BJ (cell line): Measurements from ENCODE around the gene TMEM63C. TPM values are rescaled to one million over a fixed set of nuclear protein-coding genes. Genes with fewer than 3 reads are reported as not detected.

Experiments used
- CTCF ChIA-PET: fragments of 350-600 bp; formaldehyde crosslinking; extraction: SDS; loops from one replicate; lab custom pipeline; 2021; ENCODE audit warnings: antibody characterized with exemption, inconsistent platforms; lab: Yijun Ruan, JAX
- POLR2A ChIA-PET: fragments of 300-600 bp; sonication (Branson Sonifier 250); formaldehyde crosslinking; extraction: SDS; loops from one replicate; lab custom pipeline; 2021; ENCODE audit warnings: antibody characterized with exemption; lab: Charles Lee
- DNase-seq: peaks from one replicate; pipeline ENCODE4 v3.0.0-alpha.2; 2011; ENCODE audit warnings: low read depth
- H3K27me3 ChIP-seq: 2 replicates; pipeline ENCODE4 v1.6.0; 2011; ENCODE audit warnings: low read length; ENCODE audit not compliant: control insufficient read depth, insufficient read depth
- H3K36me3 ChIP-seq: 2 replicates; pipeline ENCODE4 v1.5.1; 2011; ENCODE audit warnings: low read length; ENCODE audit not compliant: control insufficient read depth, insufficient read depth
- H3K4me3 ChIP-seq: 2 replicates; pipeline ENCODE4 v1.5.1; 2011; ENCODE audit warnings: low read depth, mild to moderate bottlenecking, control low read depth, low read length
- CTCF ChIP-seq: IDR thresholded peaks from 2 replicates; pipeline ENCODE4 v1.5.1; 2011; ENCODE audit warnings: low read depth, mild to moderate bottlenecking, control low read depth, inconsistent platforms, low read length, moderate library complexity; ENCODE audit not compliant: insufficient read depth
- polyA plus RNA-seq: library from polyadenylated mRNA; depleted of rRNA; stranded (reverse); fragments of >200 nt; gene quantifications from 2 replicates; pipeline ENCODE4 v1.2.3, GENCODE V29; 2011

TMEM63C gene
- polyA plus RNA-seq, 1 experiment, result not detected

DNA sequence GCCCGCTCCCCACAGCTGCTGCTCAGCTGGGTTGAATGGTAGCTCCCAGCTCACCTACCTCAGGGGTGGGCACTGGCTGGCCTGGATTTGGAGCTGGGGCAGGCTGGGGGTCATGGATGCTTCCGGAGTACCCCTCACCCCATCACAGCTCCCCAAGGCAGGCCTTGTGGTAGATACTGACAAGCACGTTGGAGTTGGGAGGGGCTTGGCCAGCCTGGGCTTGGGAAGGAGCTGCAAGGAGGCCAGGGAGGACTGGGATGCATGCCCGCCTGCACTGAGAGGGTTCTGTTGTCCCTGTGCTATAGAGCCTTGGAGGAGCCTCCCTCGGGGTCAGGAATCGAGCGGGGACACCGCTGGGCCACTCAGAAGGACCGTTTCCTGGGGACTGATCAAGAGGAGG is 14.2 kb downstream of the TMEM63C start:
- ChIA-PET CTCF (no interaction called here), POLR2A (no interaction called here)
- no peaks in the 10 kb centered on the region for H3K36me3 ChIP-seq
- H3K27me3 ChIP-seq, result peaks cover 4% of the 10 kb centered on the region
- no peak for DNase-seq
- no peak overlapping the region for H3K4me3 ChIP-seq
- no peak for TF ChIP-seq CTCF

GRCh38 chr14:77197988-77198387 is 16.4 kb downstream of the TMEM63C start:
- POLR2A ChIA-PET, result no interaction called here
- Histone ChIP-seq H3K36me3 (no peaks in the 10 kb centered on the region), H3K27me3 (peaks cover 4% of the 10 kb centered on the region), H3K4me3 (no peak overlapping the region)
- CTCF ChIA-PET, result interaction anchor here (1.0 kb wide), 1 partner anchor 14 kb away, joined by 3 read pairs; no protein-coding TSS in a partner anchor
- TF ChIP-seq CTCF, result no peak
- DNase-seq, result no peak

GRCh38 chr14:77198561-77198960 is 17.0 kb downstream of the TMEM63C start:
- Histone ChIP-seq H3K36me3 (no peaks in the 10 kb centered on the region), H3K4me3 (no peak overlapping the region), H3K27me3 (peaks cover 4% of the 10 kb centered on the region)
- TF ChIP-seq CTCF, result no peak
- ChIA-PET POLR2A (no interaction called here), CTCF (no interaction called here)
- no peak for DNase-seq

- no peak for DNase-seq
- no peak for TF ChIP-seq CTCF
- no peaks in the 10 kb centered on the region for H3K36me3 ChIP-seq
- H3K4me3 ChIP-seq, result no peak overlapping the region
- POLR2A ChIA-PET, result no interaction called here
- CTCF ChIA-PET, result no interaction called here
- H3K27me3 ChIP-seq, result peaks cover 4% of the 10 kb centered on the region
These were observed 18.0 kb downstream of the TMEM63C start for GRCh38 chr14:77199590-77199989.

GRCh38 chr14:77200406-77200985 is 18.9 kb downstream of the TMEM63C start:
- H3K27me3 ChIP-seq, result peaks cover 4% of the 10 kb centered on the region
- H3K36me3 ChIP-seq, result no peaks in the 10 kb centered on the region
- TF ChIP-seq CTCF, result no peak
- CTCF ChIA-PET, result interaction anchor here (0.8 kb wide), 1 partner anchor 13 kb away, joined by 3 read pairs; no protein-coding TSS in a partner anchor
- POLR2A ChIA-PET, result no interaction called here
- no peak for DNase-seq
- H3K4me3 ChIP-seq, result no peak overlapping the region
